SK-N-SH (cell line): ENCODE results near the gene EVI2A. TPM values are rescaled to one million over a fixed set of nuclear protein-coding genes. Genes with fewer than 3 reads are reported as not detected.

ENCODE experiments used
- ELF1 ChIP-seq: IDR thresholded peaks from 2 replicates; pipeline ENCODE4 v1.4.0; 2012
- EP300 ChIP-seq, 2 experiments: IDR thresholded peaks; 2 replicates each; pipeline versions ENCODE4 v1.4.0 to v1.6.1; 2012; ENCODE audit warnings: borderline replicate concordance in 1 of 2, low read depth in 1 of 2, low read length in 1 of 2
- EZH2phosphoT487 ChIP-seq: fragments of 200-600 bp; sonication (generic); IDR thresholded peaks from 2 replicates; pipeline ENCODE4 v1.6.1; 2017; ENCODE audit warnings: low read depth, mixed run types, mild to moderate bottlenecking, antibody characterized with exemption, moderate library complexity, borderline replicate concordance
- FOSL2 ChIP-seq: IDR thresholded peaks from 2 replicates; pipeline ENCODE4 v1.4.0; 2012; ENCODE audit warnings: low read depth, mild to moderate bottlenecking, moderate library complexity, borderline replicate concordance
- FOXM1 ChIP-seq: IDR thresholded peaks from 2 replicates; pipeline ENCODE4 v1.4.0; 2012; ENCODE audit warnings: low read depth, mild to moderate bottlenecking
- GABPA ChIP-seq: IDR thresholded peaks from 2 replicates; pipeline ENCODE4 v1.4.0; 2012; ENCODE audit warnings: low read depth, mild to moderate bottlenecking
- GATA2 ChIP-seq: sonication (generic); formaldehyde crosslinking; IDR thresholded peaks from 2 replicates; pipeline ENCODE4 v1.5.0; 2020; ENCODE audit warnings: mild to moderate bottlenecking, missing genetic modification reagents
- JUND ChIP-seq: IDR thresholded peaks from 2 replicates; pipeline ENCODE4 v1.4.0; 2012
- MAX ChIP-seq: IDR thresholded peaks from 2 replicates; pipeline ENCODE4 v1.4.0; 2012; ENCODE audit warnings: low read depth
- MEF2A ChIP-seq: IDR thresholded peaks from 2 replicates; pipeline ENCODE4 v1.4.0; 2012; ENCODE audit warnings: low read depth, borderline replicate concordance
- NFIC ChIP-seq: IDR thresholded peaks from 2 replicates; pipeline ENCODE4 v1.4.0; 2012; ENCODE audit warnings: borderline replicate concordance
- POLR2AphosphoS5 ChIP-seq: IDR thresholded peaks from 2 replicates; pipeline ENCODE4 v1.6.1; 2012; ENCODE audit warnings: low read depth, low read length
- RAD21 ChIP-seq: IDR thresholded peaks from 2 replicates; pipeline ENCODE4 v1.6.1; 2012; ENCODE audit warnings: mild to moderate bottlenecking, low read length
- RCOR1 ChIP-seq: fragments of 150-350 bp; IDR thresholded peaks from 2 replicates; pipeline ENCODE4 v1.6.1; 2017; ENCODE audit warnings: antibody characterized with exemption, low read length
- REST ChIP-seq: IDR thresholded peaks from 2 replicates; pipeline ENCODE4 v1.6.1; 2012; ENCODE audit warnings: mild to moderate bottlenecking, low read depth, low read length, moderate library complexity
- RFX5 ChIP-seq: IDR thresholded peaks from 2 replicates; pipeline ENCODE4 v1.6.1; 2012; ENCODE audit warnings: mild to moderate bottlenecking, improper control_type of control experiment, low read length
- SIN3A ChIP-seq: IDR thresholded peaks from 2 replicates; pipeline ENCODE4 v1.6.1; 2012; ENCODE audit warnings: low read depth, mild to moderate bottlenecking, low read length, moderate library complexity, borderline replicate concordance
- SMC3 ChIP-seq: IDR thresholded peaks from 2 replicates; pipeline ENCODE4 v1.6.1; 2012; ENCODE audit warnings: low read depth, low read length, improper control_type of control experiment
- TCF12 ChIP-seq: IDR thresholded peaks from 2 replicates; pipeline ENCODE4 v1.4.0; 2012
- polyA plus RNA-seq, 3 experiments: library from polyadenylated mRNA; depleted of rRNA; stranded (reverse); fragments of >200 nt; gene quantifications; 2 replicates each; pipeline ENCODE4 v1.2.3, GENCODE V29; 2012
- TF ChIP-seq, protein P1 (sequence below): fragments of 150-350 bp; IDR thresholded peaks from 2 replicates; pipeline ENCODE4 v1.6.1; 2016; ENCODE audit warnings: mild to moderate bottlenecking, low read depth, low read length
- TF ChIP-seq, protein P2 (sequence below): fragments of 200-600 bp; sonication (generic); IDR thresholded peaks from 2 replicates; pipeline ENCODE4 v1.6.1; 2017; ENCODE audit warnings: antibody characterized with exemption, mild to moderate bottlenecking, moderate library complexity
- TF ChIP-seq, protein P3 (sequence below): IDR thresholded peaks from 2 replicates; pipeline ENCODE4 v1.4.0; 2012; ENCODE audit warnings: low read depth, borderline replicate concordance

EVI2A gene
- polyA plus RNA-seq, 1 of the 3 experiments (the other 2 are of a cell fraction): 1.3 TPM

DNA sequence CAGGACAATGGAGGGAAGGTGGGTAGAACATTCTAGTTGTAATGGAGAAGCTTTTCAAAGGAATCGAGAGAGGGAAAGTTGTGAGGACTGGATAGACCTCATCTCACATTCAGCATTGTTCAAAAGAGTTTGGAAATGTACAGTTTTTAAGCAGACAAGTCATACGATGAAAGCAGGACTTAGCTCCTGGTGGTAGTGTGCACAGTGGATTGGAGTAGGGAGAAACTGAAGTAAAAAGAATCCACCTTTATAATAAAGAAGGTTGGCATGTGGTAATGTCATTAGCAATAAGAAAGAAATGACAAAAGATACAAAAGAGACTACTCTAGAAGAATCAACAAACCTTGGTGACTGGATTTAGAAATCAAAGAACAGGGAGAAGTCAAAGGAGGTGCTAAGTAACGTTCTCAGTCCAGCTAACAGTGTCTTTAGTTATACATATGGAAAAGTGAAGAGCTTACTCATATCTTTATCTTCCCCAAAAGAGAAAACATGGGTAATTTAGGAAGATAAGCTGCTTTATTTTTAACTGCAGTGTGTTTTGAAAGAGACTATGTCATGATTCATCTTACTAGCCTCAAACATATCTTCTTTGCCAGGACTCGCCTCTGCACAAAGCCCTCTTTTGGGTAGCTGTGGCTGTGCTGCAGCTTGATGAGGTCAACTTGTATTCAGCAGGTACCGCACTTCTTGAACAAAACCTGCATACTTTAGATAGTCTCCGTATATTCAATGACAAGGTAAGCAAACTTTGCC, 18.7 kb upstream of the EVI2A start (continued):
- TF ChIP-seq, protein P1, sequence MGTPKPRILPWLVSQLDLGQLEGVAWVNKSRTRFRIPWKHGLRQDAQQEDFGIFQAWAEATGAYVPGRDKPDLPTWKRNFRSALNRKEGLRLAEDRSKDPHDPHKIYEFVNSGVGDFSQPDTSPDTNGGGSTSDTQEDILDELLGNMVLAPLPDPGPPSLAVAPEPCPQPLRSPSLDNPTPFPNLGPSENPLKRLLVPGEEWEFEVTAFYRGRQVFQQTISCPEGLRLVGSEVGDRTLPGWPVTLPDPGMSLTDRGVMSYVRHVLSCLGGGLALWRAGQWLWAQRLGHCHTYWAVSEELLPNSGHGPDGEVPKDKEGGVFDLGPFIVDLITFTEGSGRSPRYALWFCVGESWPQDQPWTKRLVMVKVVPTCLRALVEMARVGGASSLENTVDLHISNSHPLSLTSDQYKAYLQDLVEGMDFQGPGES: no peak
- TF ChIP-seq, protein P2, sequence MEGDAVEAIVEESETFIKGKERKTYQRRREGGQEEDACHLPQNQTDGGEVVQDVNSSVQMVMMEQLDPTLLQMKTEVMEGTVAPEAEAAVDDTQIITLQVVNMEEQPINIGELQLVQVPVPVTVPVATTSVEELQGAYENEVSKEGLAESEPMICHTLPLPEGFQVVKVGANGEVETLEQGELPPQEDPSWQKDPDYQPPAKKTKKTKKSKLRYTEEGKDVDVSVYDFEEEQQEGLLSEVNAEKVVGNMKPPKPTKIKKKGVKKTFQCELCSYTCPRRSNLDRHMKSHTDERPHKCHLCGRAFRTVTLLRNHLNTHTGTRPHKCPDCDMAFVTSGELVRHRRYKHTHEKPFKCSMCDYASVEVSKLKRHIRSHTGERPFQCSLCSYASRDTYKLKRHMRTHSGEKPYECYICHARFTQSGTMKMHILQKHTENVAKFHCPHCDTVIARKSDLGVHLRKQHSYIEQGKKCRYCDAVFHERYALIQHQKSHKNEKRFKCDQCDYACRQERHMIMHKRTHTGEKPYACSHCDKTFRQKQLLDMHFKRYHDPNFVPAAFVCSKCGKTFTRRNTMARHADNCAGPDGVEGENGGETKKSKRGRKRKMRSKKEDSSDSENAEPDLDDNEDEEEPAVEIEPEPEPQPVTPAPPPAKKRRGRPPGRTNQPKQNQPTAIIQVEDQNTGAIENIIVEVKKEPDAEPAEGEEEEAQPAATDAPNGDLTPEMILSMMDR: no peak
- TF ChIP-seq GABPA (no peak), POLR2AphosphoS5 (no peak), MEF2A (peak; percentile 89; the same call in 1 of the 2 replicates), FOXM1 (no peak), EZH2phosphoT487 (no peak), JUND (peak; percentile 62), GATA2 (CRISPR knock-in tag) (no peak), ELF1 (no peak), TCF12 (peak; percentile 63), RAD21 (no peak), RFX5 (no peak), SMC3 (no peak), NFIC (peak; percentile 27; the same call in 1 of the 2 replicates), SIN3A (no peak), EP300 (IDR thresholded peaks at IDR 0.05; ENCODE audit: borderline replicate concordance in 1 of 2, low read depth in 1 of 2, low read length in 1 of 2) (peak in 1 of 2 experiments; percentile 68; a peak in 1 of 4 replicates), MAX (no peak), REST (no peak), RCOR1 (no peak), FOSL2 (peak; percentile 82)
- TF ChIP-seq, protein P3, sequence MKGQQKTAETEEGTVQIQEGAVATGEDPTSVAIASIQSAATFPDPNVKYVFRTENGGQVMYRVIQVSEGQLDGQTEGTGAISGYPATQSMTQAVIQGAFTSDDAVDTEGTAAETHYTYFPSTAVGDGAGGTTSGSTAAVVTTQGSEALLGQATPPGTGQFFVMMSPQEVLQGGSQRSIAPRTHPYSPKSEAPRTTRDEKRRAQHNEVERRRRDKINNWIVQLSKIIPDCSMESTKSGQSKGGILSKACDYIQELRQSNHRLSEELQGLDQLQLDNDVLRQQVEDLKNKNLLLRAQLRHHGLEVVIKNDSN: no peak
